HepG2 (cell line): ENCODE results near the gene ECM1. TPM values are rescaled to one million over a fixed set of nuclear protein-coding genes. Genes with fewer than 3 reads are reported as not detected.

Experiments used
- ATAC-seq: fragments of 200-7000 bp; cut with Tn5 transposase; 3 replicates; pipeline ENCODE4 v1.9.1; 2020; ENCODE audit warnings: mild to moderate bottlenecking, moderate library complexity
- BruUV-seq: library from RNA; stranded (reverse); fragments of 400-500 nt; replicated peaks from 2 replicates; lab custom pipeline; 2021; lab: Mats Ljungman, UMichigan
- CTCF ChIA-PET: fragments of 300-600 bp; formaldehyde crosslinking; extraction: SDS; loops from one replicate; lab custom pipeline; 2021; ENCODE audit warnings: low total read pairs, inconsistent platforms, low intra/inter-chr PET ratio; lab: Yijun Ruan, JAX
- POLR2A ChIA-PET: fragments of 350-600 bp; sonication (Branson Sonifier 250); formaldehyde crosslinking; loops from one replicate; lab custom pipeline; 2020; ENCODE audit warnings: antibody characterized with exemption, inconsistent platforms; lab: Yijun Ruan, JAX
- DNase-seq: peaks from one replicate; pipeline ENCODE4 v3.0.0-alpha.2; 2015; ENCODE audit warnings: low spot score
- FAIRE-seq: peaks from 3 replicates; lab custom pipeline; 2011; peaks lifted over from hg19 to GRCh38; lab: Jason Lieb, UNC
- H2AFZ ChIP-seq: one replicate; pipeline ENCODE4 v1.6.1; 2011; ENCODE audit warnings: low read length, inconsistent platforms
- H3K27ac ChIP-seq: fragments of 300-600 bp; 3 replicates; pipeline ENCODE4 v1.8.0; 2011; ENCODE audit warnings: mixed run types, mild to moderate bottlenecking, mixed read lengths, low read length, inconsistent platforms; ENCODE audit not compliant: insufficient read depth; ENCODE audit errors: extremely low read length
- H3K27me3 ChIP-seq, 2 experiments: fragments of 200-600 bp in 1 of 2; 2 replicates in 1 of 2; 3 replicates in 1 of 2; pipeline versions ENCODE4 v1.6.0 to v1.8.0; 2011; ENCODE audit warnings: low read length in 2 of 2, mild to moderate bottlenecking in 2 of 2, moderate library complexity in 2 of 2, inconsistent platforms in 1 of 2; ENCODE audit not compliant: insufficient read depth in 2 of 2, control insufficient read depth in 1 of 2
- H3K36me3 ChIP-seq, 2 experiments: fragments of 200-600 bp in 1 of 2; replicated peaks in 1 of 2; 2 replicates in 1 of 2; 3 replicates in 1 of 2; pipeline versions ENCODE4 v1.5.1 to v1.8.0; 2011; ENCODE audit warnings: low read length in 2 of 2, inconsistent platforms in 1 of 2; ENCODE audit not compliant: insufficient read depth in 2 of 2, control insufficient read depth in 1 of 2
- H3K4me1 ChIP-seq: 2 replicates; pipeline ENCODE4 v1.5.1; 2012; ENCODE audit warnings: low read length, inconsistent platforms; ENCODE audit not compliant: insufficient read depth
- H3K4me2 ChIP-seq: 2 replicates; pipeline ENCODE4 v1.6.0; 2011; ENCODE audit warnings: low read depth, low read length, inconsistent platforms
- H3K4me3 ChIP-seq, 3 experiments: fragments of 200-600 bp in 1 of 3; sonication (generic), shearing (Covaris generic) in 1 of 3; replicated peaks in 1 of 3; 2 replicates each; pipeline ENCODE4 v1.5.1; 2011 to 2016; ENCODE audit warnings: low read length in 3 of 3, inconsistent platforms in 2 of 3, low read depth in 2 of 3, mild to moderate bottlenecking in 2 of 3, control low read depth in 1 of 3, mixed read lengths in 1 of 3; ENCODE audit not compliant: insufficient read depth in 1 of 3
- H3K79me2 ChIP-seq: one replicate; pipeline ENCODE4 v1.6.1; 2011; ENCODE audit warnings: low read length, inconsistent platforms; ENCODE audit not compliant: insufficient read depth
- H3K9ac ChIP-seq: 2 replicates; pipeline ENCODE4 v1.6.0; 2011; ENCODE audit warnings: mild to moderate bottlenecking, low read depth, low read length, inconsistent platforms; ENCODE audit not compliant: insufficient read depth
- H3K9me3 ChIP-seq: 2 replicates; pipeline ENCODE4 v1.5.1; 2012; ENCODE audit warnings: mild to moderate bottlenecking, low read length
- H4K20me1 ChIP-seq: 2 replicates; pipeline ENCODE4 v1.6.0; 2011; ENCODE audit warnings: inconsistent platforms, mild to moderate bottlenecking, low read length, moderate library complexity; ENCODE audit not compliant: insufficient read depth
- KDM5B ChIP-seq: sonication (generic); formaldehyde crosslinking; IDR thresholded peaks from 2 replicates; pipeline ENCODE4 v1.4.0; 2020; ENCODE audit warnings: missing genetic modification reagents, mild to moderate bottlenecking, borderline replicate concordance
- ZNF460 ChIP-seq: sonication (generic); formaldehyde crosslinking; IDR thresholded peaks from 2 replicates; pipeline ENCODE4 v1.5.1; 2020; ENCODE audit warnings: missing genetic modification reagents, mild to moderate bottlenecking, borderline replicate concordance
- ZNF749 ChIP-seq: sonication (generic); formaldehyde crosslinking; IDR thresholded peaks from 2 replicates; pipeline ENCODE4 v1.8.0; 2022; ENCODE audit warnings: mild to moderate bottlenecking, missing genetic modification reagents, moderate library complexity, borderline replicate concordance
- ZNF816 ChIP-seq: sonication (generic); formaldehyde crosslinking; IDR thresholded peaks from 2 replicates; pipeline ENCODE4 v1.8.0; 2022; ENCODE audit warnings: missing genetic modification reagents, mild to moderate bottlenecking, borderline replicate concordance
- WGBS: methylation state at CpG from one replicate; pipeline ENCODE4 v1.1.6; 2017; ENCODE audit warnings: low lambda C conversion rate; 5-methylcytosine and 5-hydroxymethylcytosine counted together
- in situ Hi-C: cut with HindIII; loops from 2 replicates; pipeline ENCODE4 v1.10.0; 2017; ENCODE audit warnings: low pct_unique_long_range_greater_than_20kb; ENCODE audit not compliant: extremely low pct_ligation_motif_present
- intact Hi-C: fragments of 100-400 bp; cut with micrococcal nuclease; formaldehyde crosslinking; loops from one replicate; pipeline ENCODE4 v1.10.0; 2022; ENCODE audit not compliant: unreplicated experiment
- polyA plus RNA-seq, 8 experiments: library from polyadenylated mRNA; depleted of rRNA in 3 of 8; stranded (reverse) in 7 of 8; unstranded in 1 of 8; fragments of >200 nt; fragmentation: Illumina TruSeq in 4 of 8; extraction: Trizol in 4 of 8; gene quantifications; 2 replicates each; pipeline versions ENCODE4 v1.2.1 to v1.2.3, GENCODE V29; 2011 to 2016; ENCODE audit warnings: low read depth in 4 of 8, missing spikeins in 1 of 8, mixed read lengths in 1 of 8; ENCODE audit not compliant: insufficient read depth in 1 of 8
- total RNA-seq, 5 experiments: library from RNA; depleted of rRNA; stranded (reverse); fragments of >200 nt; fragmentation: Illumina TruSeq; extraction: Trizol; gene quantifications; 2 replicates each; pipeline ENCODE4 v1.2.3, GENCODE V29; 2016; ENCODE audit warnings: low read depth in 1 of 5
- TF ChIP-seq, protein P1 (sequence below): sonication (generic); formaldehyde crosslinking; IDR thresholded peaks from 2 replicates; pipeline ENCODE4 v1.8.1; 2023; ENCODE audit warnings: mild to moderate bottlenecking, missing genetic modification reagents

The ECM1 gene
- total and polyA plus RNA-seq, 2 of the 13 experiments (the other 11 are each of a cell fraction or from before 2014, with no cell fraction given): 0.42 to 1.0 TPM

DNA sequence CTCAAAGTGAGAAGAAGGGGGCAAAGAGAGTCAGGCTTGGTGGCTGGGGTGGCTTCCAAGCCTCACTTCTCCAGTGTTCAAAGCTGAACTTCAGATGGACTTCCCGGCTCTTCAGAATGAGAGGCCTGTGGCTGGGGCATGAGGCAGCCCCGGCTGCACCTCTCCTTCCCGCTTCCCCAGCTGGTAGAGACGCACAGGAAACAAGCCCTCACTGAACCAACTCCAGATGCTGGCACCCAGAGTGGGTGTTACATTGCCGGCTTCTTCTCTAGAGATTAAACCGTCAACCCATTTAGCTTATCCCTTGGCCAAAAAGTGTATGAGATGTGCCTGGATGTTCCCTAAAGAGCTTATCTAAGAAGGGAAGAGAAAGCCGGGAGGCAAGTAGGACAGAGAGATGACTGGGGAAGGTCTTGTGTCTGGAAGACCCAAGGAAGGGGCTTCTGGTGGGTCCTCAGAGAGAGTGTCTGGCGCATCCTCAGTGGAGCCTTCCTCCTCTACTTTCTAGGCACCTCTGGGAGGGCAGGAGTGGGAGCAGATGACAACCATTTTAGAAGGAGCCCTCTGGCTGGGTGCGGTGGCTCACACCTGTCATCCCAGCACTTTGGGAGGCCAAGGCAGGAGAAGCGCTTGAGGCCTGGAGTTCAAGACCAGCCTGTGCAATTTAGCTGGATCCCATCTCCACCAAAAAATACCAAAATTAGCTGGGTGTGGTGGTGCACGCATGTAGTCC, 43.3 kb downstream of the ECM1 start:
- Histone ChIP-seq H3K27me3 (no peaks in the 10 kb centered on the region; a peak in 1 of 5 replicates), H3K9me3 (no peaks in the 10 kb centered on the region), H3K79me2 (no peaks in the 10 kb centered on the region), H4K20me1 (no peaks in the 10 kb centered on the region), H3K27ac (peak overlapping the region; percentile 13), H3K4me1 (peaks cover 58% of the 10 kb centered on the region), H3K4me3 (peak overlapping the region in 1 of 3 experiments; percentile 83; a peak in 1 of 6 replicates), H3K4me2 (peak overlapping the region; percentile 100), H2AFZ (no peak overlapping the region), H3K36me3 (peaks cover 0 to 4% of the 10 kb centered on the region in 2 experiments; a peak in 1 of 5 replicates), H3K9ac (0 out of 2 replicates have a peak overlapping the region, but pooled peaks have one; percentile 21)
- ATAC-seq (no peak), FAIRE-seq (no peak), DNase-seq (no peak)
- in situ Hi-C loops (loop anchor here (5.0 kb wide), 1 partner anchor 84 kb away; no protein-coding TSS in a partner anchor), intact Hi-C loops (loop anchor here (10.0 kb wide), 1 partner anchor 296 kb away; the partner anchor contains the start of gene CA14)
- BruUV-seq: no TSS peak
- ChIA-PET CTCF (interaction anchor here (1.0 kb wide), 1 partner anchor 87 kb away, joined by 3 read pairs; no protein-coding TSS in a partner anchor), POLR2A (interaction anchor here (0.9 to 6.9 kb wide), 9 partner anchors 11 to 187 kb away, joined by 4 to 88 read pairs (median 6); partner anchors contain the start of genes ENSA, FALEC, MCL1 and RPRD2)
- TF ChIP-seq KDM5B (CRISPR knock-in tag): 0 out of 2 replicates have a peak, but pooled peaks have one; percentile 29
- TF ChIP-seq, protein P1, sequence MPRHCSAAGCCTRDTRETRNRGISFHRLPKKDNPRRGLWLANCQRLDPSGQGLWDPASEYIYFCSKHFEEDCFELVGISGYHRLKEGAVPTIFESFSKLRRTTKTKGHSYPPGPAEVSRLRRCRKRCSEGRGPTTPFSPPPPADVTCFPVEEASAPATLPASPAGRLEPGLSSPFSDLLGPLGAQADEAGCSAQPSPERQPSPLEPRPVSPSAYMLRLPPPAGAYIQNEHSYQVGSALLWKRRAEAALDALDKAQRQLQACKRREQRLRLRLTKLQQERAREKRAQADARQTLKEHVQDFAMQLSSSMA: no peak
- peak; percentile 47; the same call in 1 of the 2 replicates for TF ChIP-seq ZNF460 (CRISPR knock-in tag)
- 65% methylated on average over 9 of the region's 11 CpGs for WGBS

DNA sequence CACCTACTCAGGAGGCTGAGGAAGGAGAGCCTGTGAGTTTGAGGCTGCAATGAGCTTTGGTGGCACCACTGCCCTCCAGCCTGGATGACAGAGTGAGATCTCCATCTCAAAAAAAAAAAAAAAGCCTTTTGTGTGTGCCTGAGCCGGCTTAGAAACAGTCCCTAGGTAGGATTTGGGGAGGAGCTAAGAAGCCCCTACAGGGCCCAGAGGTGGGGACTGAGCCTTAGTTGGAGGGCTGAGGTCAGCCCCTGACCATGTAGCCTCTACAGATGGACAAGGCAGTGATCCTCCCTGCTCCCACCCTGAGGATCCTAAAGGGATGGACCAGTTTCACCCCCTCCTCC, 43.8 kb downstream of the ECM1 start:
- H3K27ac ChIP-seq: peak overlapping the region; percentile 76
- H3K4me2 ChIP-seq: peak overlapping the region; percentile 81
- no peaks in the 10 kb centered on the region for H3K9me3 ChIP-seq
- peak overlapping the region; percentile 53; the same call in 1 of the 2 replicates for H3K9ac ChIP-seq
- H3K36me3 ChIP-seq: peaks cover 0 to 4% of the 10 kb centered on the region in 2 experiments; a peak in 1 of 5 replicates
- H3K27me3 ChIP-seq: no peaks in the 10 kb centered on the region; a peak in 1 of 5 replicates
- in situ Hi-C loops (loop anchor here (5.0 kb wide), 1 partner anchor 84 kb away; no protein-coding TSS in a partner anchor), intact Hi-C loops (loop anchor here (1.0 to 10.0 kb wide), 2 partner anchors 19 to 297 kb away; partner anchors contain the start of gene CA14)
- BruUV-seq: no TSS peak
- H3K4me1 ChIP-seq: peaks cover 58% of the 10 kb centered on the region
- H3K4me3 ChIP-seq: peak overlapping the region in 2 of 3 experiments; percentile 10 to 66; a peak in 3 of 6 replicates
- ChIA-PET CTCF (interaction anchor here (1.0 kb wide), 1 partner anchor 88 kb away, joined by 3 read pairs; no protein-coding TSS in a partner anchor), POLR2A (interaction anchor here (1.0 to 6.9 kb wide), 7 partner anchors 10 to 188 kb away, joined by 3 to 88 read pairs (median 7); partner anchors contain the start of genes ENSA, FALEC, MCL1 and RPRD2)
- WGBS: 0% methylated on average over 1 of the region's 1 CpG
- no peak for ATAC-seq
- no peak for DNase-seq
- H2AFZ ChIP-seq: no peak overlapping the region
- TF ChIP-seq ZNF816 (CRISPR knock-in tag): 0 out of 2 replicates have a peak, but pooled peaks have one; percentile 11
- TF ChIP-seq ZNF749 (CRISPR knock-in tag): no peak
- H4K20me1 ChIP-seq: no peaks in the 10 kb centered on the region
- FAIRE-seq: no peak
- no peaks in the 10 kb centered on the region for H3K79me2 ChIP-seq
